GM19240 (cell line): ENCODE data around the gene PRRG3.

ENCODE experiments used
- DNase-seq: peaks from one replicate; pipeline ENCODE4 v3.0.0; 2011; ENCODE audit warnings: low spot score; ENCODE audit not compliant: insufficient read length

Gene PRRG3

DNA sequence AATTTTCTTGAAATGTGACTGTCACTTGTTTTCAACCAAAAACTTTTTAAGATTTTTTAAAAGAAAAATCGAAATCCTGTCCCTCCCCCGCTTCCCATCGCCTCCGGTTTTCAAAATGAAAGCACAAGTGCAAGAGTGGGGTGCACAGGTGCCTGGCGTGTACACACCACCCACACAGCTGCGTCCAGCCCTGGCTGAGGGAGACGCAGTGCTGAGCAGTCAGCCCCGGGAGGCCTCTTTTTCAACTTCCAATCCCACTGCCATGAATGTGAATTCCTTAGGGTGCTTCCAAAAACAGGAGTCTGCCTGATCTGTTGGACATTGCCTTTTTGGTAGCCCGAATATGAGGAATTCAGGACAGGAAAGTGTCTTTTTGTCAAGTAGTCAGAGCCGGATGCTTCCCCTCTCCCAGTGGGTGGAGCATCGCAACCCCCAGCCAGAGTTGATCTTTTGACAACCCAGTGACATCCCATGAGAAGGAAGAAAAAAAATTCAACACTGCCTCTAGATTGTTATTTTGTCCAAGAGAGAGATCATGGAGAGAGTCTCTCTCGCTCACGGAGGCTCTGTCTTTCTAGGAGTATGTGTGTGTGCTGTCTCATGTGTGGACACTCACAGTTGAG lies 8.9 kb downstream of the PRRG3 start:
- no peak for DNase-seq

DNA sequence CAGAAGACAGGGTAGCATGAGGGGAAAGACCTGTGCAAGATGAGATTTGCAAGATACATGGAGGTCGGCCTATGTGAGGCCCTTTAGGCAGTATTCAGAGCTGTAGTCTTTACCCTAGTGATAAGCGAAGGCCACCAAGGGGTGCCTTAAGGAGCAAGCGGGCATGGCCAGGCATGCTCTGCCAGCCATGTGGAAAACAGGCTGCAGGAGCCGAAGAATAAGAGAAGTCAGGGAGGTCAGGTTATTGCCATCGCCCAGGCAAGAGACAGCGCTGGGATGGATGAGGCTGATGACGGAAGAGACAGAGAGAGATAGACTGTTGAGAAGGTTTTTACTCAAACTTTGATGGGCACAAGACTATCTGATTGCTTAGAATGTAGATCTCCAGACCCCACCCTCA lies 13.6 kb downstream of the PRRG3 start:
- DNase-seq: no peak

DNA sequence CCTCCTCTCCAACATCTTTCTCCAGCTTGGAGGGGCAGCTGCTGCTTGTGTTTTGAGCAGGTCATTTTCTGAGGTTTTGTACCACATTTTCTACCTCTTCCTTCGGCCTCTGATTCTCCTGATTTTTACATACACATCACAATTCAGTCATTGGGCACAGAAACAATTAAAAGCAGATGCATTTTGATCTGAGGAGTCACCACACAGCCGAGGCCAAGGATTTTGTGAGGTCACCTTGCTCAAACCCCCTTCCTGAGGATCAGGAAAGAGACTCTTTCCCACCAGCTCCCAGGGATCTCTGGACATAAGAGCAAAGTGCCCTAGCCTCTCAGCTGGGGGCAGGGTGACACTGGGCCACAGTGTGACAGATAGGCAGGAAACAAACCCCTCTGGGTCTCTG lies 15.2 kb downstream of the PRRG3 start:
- DNase-seq: no peak

DNA sequence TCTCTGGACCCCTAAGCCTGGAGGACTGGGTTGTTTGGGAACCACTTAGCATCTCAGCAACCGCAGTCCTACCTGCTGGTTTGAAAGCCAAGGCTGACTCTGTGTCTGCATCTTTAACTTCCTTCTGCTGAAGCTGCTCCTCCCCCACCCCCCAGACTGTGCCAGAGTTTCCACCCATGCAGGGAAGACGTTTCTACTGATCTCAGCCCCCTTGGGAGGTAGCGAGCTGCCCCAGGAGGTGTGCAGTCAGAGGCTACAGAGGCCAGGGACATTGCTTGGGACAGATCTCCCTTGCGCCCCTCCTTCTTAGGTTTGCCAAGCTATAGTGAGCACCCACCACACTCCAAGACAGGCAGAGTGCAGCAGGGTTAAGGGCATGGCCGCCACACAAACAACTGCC lies 15.9 kb downstream of the PRRG3 start:
- no peak for DNase-seq

DNA sequence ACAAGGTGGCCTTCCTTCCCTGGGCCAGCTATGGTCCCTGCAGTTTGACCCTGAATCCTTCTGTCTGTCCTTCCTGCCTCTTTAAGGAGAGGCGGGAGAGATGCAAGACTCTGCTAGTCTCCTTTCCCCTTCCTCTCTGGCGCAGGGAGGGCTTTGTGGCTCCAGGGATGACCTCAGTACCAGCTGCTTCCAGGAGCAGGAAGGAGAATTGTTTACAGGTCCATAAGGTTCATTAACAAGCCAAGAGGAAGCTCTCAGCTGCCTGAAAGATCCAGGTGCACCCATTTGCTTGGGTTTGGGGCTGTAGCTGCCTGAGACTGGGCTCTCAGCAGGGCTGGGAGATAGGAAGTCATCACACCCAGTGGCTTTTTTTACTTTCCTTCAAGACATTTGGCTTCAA lies 16.5 kb downstream of the PRRG3 start:
- no peak for DNase-seq

DNA sequence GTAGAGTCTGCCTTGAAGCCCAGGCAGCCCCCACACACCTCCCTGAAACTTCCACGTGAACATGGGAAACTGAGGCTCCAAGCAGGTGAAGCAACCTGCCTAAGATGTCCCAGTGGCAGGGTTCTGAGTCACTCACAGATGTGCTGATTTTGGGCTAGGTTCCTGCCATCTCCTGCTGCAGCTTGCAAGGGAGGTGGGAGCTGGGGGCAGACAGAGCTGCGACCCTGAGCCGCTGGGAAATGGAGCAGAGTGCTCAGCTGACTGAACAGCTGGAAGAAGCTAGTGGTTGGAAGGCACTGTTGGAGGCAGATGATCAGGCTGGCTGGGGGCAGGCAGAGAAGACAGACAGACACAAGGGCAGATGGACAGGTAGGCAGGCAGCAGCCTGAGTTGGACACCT lies 17.0 kb downstream of the PRRG3 start:
- no peak for DNase-seq

DNA sequence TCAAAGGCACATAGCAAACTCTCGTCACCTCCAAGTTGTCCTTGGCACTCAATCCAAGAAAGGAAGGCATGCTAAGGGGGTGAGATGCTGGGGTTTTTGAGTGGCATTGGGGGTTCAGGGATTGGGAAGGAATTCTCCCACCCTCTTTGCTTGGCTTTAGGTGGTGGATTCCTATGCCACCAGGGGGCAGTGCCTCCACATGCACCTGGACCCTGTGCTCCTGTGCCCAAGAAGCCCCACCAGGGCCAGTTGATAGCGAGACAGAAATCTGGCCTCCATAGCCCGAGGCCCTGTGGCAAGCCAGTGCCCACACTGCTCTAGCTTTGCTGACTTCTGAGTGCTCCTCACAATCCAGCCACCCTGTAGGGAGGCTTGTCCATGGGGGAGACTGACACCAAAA lies 18.6 kb downstream of the PRRG3 start:
- peak; percentile 39 for DNase-seq

DNA sequence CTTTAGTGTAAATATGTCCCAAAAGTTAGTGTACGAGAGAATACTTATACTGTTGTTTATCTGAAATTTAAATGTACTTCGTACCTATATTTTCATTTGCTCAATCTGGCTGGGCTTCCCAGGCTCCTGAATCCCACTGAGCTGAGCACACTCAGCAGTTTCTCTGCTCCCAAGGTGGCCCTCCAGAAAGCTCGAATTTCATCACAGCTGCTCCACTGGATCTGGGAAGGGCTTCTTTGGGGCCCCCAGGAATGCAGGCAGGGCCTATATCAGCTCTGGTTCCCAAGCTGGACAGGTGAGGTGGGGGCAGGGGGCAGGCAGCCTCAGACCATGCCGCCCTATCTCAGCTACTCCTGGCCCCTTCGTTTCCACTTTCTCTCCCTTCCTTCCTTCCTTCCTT lies 19.1 kb downstream of the PRRG3 start:
- DNase-seq: no peak

DNA sequence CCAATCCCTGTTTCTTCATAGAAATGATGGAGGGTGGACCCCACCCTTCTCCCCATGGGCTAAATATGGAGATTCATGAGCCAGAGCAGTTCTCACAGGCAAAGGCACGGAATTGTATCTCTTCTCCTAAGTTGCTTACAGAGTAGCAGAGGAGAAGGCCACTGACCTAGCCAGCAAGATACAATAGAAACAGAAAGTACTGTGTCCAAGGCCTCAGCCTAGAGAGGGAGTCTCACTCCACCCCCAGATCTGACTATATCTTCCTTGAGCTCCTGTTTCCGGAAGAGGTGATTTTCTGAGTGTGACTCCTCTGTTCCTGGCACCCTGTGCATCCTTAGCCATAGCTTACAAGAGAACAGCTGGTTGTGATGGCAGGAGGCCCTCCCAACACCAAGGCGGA lies 20.5 kb downstream of the PRRG3 start, which contains the start of gene FATE1:
Gene FATE1, plus strand, starts transcription at position 284 of the 400 bp plus-strand sequence. Its CDS starts 85 bp downstream, at position 369.
- no peak for DNase-seq

DNA sequence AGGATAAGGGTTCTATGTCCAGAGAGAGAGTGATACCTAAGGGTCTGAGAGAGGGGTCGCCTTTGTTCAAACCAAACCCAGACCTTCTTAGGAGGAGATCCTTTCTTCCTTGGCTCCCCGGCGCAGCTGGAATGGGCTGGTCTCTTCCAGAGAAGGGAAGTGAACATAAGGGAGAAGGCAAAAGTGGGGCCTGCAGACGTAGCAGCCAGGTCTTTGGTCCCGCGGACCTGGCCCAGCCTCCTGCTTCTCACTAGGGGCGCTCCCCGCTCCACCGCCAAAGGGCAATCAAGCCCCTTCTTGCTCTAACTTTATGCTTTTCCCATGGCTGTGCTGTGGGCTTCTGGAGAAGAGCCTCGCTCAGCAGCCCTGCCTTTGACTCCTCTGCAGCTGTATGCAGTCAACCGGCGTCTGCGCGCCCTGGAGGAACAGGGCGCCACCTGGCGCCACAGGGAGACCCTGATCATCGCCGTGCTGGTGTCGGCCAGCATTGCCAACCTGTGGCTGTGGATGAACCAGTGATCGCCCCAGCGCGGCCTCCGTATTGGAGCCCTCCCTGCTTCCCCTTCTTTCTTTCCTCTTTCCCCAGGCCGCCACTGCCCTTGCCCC lies 27.1 kb downstream of the PRRG3 start:
- no peak for DNase-seq

DNA sequence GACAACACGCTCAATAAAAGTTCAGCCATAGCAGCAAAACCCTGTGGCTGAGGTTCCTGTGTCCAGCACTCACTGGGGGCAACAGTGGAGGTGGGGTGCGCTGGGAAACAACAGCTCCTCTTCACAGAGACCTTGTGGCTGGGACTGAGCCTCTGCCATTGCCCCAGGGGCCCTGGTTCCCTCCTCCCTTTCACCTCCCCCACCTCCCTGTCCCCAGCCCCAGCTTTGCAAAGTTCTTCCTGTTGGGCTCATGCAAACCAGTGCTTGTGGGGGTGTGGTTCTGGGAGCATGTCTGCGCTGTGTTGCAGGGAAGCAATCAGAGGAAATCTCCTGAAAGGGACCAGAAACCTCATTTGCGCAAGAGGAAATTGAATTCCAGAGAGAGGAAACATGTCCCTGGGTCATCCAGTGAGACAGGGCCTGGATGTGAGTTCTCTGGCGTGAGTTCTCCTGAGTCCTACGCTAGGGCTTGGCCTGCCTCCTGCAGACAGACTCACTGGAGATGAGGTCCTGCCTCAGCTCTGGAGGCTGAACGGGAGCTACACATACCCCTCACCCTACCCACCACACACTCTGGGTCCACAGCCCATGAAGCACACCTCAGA lies 28.0 kb downstream of the PRRG3 start:
- no peak for DNase-seq

DNA sequence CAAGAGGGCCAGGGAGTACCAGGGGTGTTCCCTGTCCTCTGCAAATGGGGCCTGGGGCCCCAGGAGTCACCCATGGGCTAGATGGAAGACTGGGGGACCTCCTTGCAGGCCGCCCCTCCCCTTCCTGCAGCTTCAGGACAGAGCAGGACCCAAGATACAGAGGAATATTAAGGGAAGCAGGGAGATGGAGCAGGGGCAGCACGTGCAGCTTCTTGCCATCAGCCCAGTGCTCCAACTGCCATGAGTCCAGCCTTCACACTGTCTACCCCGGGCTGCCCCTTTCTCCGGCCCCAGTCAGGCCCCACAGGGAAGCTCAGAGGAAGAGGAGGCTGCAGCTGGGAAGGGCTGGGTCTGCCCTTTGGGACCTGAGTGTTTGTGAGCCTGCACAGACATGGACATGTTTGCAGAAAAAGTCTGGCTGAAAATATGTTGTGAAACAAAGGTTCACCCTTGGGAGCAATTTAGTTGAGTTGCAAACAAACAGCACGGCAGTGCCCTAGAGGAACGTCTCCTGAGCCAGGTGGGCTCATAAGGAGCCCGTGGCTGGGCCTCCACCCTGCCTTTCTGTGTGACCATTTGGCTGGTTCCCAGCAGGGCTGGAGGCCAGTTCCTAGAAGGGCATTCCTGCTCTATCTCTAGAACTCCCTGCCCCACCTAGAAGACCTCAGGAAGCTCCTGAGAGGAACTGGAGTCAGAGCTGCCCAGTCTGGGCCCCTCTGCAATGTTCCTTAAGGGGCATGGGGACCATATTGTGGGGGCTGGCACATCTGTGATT lies 29.5 kb downstream of the PRRG3 start:
- no peak for DNase-seq

DNA sequence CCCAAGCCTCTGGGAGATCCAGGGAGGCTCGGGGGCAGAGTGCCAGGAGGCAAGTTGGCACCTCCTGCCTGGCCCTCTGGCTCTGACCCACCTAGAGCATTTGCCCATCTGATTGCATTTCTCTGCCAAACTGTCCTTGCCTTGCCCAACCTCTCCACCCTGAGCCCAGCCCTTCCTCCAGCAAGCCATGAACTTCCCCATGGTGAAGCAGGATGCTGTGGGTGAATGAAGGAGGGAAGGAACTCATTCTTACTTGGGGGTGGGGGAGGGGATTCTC lies 30.0 kb downstream of the PRRG3 start:
- no peak for DNase-seq

DNA sequence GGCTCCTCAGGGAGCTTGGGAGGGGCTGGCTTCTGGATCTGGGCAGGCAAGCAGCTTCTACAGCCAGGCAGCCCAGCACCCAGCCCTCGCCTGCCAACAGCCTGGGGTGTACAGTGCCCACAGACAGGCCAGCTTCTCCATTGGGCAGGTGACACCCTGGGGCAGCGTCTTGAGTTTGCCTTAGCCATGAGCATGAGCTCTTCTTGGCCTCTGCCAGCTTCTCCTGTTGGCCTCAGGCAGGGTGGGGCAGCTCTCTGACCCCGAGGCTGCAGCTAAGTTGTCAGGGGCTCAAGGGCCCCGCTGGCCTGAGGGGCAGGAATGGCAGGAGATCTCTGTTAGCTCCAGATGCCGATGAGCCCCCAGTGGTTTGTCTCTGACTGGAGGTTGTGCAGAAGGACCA lies 31.5 kb downstream of the PRRG3 start:
- DNase-seq: no peak

DNA sequence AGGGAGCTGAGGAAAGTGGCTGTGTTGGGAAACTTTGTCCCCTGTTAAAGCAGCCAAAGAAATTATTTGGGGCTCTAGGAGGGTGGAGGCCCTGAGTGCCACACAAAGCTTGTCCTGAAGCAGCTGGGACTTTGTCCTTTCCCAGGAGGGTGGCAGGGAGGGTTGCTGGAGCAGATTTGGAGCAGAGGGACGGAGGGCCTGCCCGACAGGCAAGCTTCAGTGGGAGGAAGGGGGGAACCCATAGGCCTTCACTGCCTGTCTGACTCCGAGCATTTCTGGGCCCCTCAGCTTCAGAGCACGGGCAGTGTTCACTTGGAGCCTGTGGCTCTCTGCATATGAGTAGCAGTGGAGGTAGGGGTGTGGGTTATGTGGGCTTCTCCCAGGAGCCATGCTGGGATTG lies 32.1 kb downstream of the PRRG3 start:
- no peak for DNase-seq

DNA sequence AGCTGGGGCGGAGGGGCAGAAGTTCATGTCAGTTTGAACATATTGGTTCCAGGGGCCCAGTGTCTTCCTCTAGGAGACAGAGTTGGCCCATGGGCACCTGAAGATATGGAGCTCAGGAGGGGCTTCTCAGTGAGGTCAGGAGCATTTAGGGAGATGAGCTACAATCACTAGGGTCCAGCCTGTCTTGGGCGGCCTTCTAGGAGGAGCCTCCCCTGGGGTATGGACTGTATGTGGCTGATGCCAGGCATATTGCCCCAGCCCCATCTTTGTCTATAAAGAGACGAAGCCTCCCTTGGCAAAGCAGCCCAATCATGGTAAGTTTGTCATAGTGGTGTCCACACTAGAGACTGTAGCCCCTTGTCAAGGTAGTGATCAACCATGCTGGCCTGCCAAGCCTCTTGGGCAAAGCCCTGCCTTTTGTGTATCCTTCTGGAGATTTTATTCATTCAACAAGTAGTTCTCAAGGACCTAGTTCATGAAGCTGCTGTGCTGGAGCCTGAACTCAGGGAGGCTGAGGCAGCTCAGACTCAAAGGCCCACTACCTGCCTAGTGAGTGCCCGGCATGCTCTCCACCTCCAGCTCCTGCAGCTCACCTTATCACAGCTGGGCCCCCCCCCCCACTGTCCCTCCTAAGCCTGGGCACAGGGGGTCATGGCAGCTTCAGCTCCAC lies 33.9 kb downstream of the PRRG3 start:
- DNase-seq: no peak

DNA sequence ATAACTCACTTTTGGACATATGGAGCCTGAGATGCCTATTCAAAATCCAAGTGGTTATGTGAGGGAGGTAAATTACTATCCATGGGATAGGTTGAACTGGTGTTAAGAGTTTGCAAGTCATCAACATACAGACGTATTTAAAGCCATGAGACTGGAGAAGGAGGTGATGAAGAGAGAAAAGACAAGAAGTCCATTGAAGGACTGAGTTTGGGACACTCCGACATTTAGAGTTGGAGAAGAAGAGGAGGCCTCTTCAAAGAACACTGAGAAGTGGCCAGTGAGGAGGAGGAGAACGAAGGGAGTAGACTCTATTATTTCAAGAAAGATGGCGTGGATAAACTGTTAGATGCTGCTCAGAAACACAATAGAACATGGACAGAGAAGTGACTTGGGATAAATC lies 39.2 kb downstream of the PRRG3 start, which contains the start of gene CNGA2:
Gene CNGA2, plus strand, starts transcription at position 301 of the 400 bp plus-strand sequence. CDS start 3,738 bp downstream, outside the sequence.
- DNase-seq: no peak

DNA sequence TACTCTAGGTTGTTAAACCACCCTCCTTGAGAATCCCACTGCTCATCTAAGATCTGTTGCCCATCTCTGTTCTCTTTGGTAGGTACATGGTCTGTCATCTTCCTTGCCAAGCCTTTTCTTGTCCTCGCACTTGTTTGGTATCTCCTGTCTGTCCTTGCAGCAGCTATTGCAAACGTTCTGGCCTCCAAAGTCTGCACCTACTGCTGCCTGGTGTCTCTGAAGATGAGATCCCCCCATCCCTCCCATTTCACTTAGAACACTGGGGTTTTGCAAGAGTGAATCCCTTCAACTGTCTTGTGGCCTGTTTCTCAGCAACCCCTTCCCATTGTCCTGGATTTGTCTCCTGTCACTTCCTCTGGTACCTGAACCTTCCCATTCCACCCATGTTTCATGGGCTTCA lies 40.0 kb downstream of the PRRG3 start:
- DNase-seq: no peak

DNA sequence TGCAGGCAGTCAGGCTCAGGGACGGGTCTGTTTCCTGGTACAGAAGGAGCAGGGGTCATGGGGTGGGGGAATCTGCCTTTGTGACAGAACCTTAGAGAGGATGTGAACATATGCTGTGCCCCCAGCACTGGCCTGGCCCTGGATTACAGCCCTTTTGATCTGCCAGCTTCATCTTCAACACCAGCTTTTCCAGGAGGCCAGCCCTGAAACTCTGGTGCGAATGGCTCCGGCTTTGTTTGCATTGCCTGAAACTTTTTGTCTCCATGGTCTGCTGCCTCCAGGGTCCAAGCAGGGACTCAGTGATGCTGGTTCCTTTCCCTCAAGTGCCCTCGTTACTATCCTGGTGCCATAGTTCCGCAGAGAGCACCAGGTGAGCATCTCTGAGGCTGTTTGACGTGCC lies 41.4 kb downstream of the PRRG3 start:
- no peak for DNase-seq

DNA sequence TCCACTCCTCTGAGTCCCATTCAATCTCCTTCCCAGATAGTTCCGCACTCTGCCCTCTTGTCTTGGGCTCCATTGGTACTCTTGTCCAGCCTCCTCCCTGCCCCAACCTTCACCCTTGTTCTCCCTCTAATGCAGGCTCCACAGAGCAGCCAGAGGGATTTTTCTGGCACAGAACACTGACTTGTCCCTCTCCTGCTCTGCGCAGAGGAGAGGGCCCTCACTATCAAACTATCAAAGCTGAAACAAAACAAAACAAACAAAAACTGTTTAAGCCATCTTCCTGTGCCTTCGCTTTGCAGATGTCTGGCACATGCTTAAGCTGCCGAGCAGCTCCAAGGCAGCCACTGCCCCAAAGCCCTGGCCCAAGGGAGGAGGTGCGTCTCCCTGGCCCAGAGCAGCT lies 42.2 kb downstream of the PRRG3 start:
- no peak for DNase-seq

DNA sequence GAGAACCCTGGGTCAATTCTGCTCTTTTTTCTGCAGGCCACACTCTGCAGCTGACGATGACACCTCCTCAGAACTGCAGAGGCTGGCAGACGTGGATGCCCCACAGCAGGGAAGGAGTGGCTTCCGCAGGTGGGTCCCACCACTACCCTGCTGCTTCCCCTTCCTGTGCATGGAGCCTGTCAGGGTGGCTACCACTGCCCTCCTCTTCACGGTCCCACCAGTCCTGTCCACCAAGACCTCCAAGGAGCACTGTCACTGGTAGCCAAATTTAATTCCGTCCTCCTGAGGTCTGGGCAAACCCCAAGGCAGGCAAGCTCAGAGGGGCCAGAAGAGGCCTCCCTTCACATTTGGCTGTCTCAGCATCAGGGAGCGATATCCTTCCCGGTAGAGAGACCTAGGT lies 43.5 kb downstream of the PRRG3 start:
- no peak for DNase-seq

DNA sequence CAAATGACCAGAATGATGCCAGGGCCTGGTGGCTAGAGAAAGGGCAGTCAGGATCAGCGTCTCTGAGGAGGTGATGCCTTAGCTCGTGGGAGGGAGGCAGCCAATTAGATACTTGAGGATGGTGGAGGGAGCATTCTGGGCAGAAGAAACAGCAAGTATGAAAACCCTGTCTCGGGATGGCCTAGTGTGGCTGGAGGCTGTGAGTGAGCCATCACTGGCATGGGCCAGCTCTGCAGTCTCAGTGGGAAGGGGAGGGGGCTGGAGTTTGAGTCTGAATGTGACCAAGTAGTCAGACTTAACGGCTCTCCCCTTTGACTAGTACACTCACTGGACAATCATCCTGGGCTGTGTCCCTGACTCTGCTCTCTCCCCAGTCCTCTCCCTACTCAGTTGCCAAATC lies 46.3 kb downstream of the PRRG3 start:
- DNase-seq: no peak
